Measurements from ENCODE around the gene ATF3. TPM values are rescaled to one million over a fixed set of nuclear protein-coding genes. Genes with fewer than 3 reads are reported as not detected.

The ATF3 gene
- total and polyA plus RNA-seq, 4 experiments from 2014 or later: 0.09 to 3.1 (median 2.7) TPM; not detected in 1

GRCh38 chr1:212586206-212587015, 22.1 kb upstream of the ATF3 start:
- Mint-ChIP-seq H3K9me3 (peaks cover 0 to 2% (median 0%) of the 10 kb centered on the region in 8 donors), H3K27ac (no peak overlapping the region), H3K27me3 (peaks cover 38 to 63% of the 10 kb centered on the region in 2 donors), H3K4me3 (no peak overlapping the region), H3K4me1 (no peaks in the 10 kb centered on the region), H3K36me3 (no peaks in the 10 kb centered on the region)
- Histone ChIP-seq H3K4me3 (ENCODE audit: low read length in 2 of 2) (no peak overlapping the region), H3K9me3 (ENCODE audit: control insufficient read depth in 1 of 2, low read length in 2 of 2) (no peaks in the 10 kb centered on the region), H3K27me3 (ENCODE audit: insufficient read depth, low read length) (peaks cover 11% of the 10 kb centered on the region), H3K36me3 (ENCODE audit: insufficient read depth, low read length) (no peaks in the 10 kb centered on the region), H3K27ac (ENCODE audit: low read depth, low read length) (no peak overlapping the region), H3K4me1 (ENCODE audit: insufficient read depth, low read length) (no peaks in the 10 kb centered on the region)
- ChIA-PET CTCF (ENCODE audit: partially characterized antibody) (no interaction called here), POLR2A (ENCODE audit: partially characterized antibody) (no interaction called here)
- no peak for DNase-seq
- intact Hi-C loops (cut with micrococcal nuclease): no loop called here

GRCh38 chr1:212587016-212587887, 21.3 kb upstream of the ATF3 start:
- H3K27me3 ChIP-seq (ENCODE audit: insufficient read depth, low read length): peaks cover 11% of the 10 kb centered on the region
- intact Hi-C loops (cut with micrococcal nuclease): no loop called here
- no peaks in the 10 kb centered on the region for H3K9me3 ChIP-seq (ENCODE audit: control insufficient read depth in 1 of 2, low read length in 2 of 2)
- no peaks in the 10 kb centered on the region for H3K4me1 ChIP-seq (ENCODE audit: insufficient read depth, low read length)
- Mint-ChIP-seq H3K27me3 (peaks cover 38 to 62% of the 10 kb centered on the region in 2 donors), H3K27ac (no peak overlapping the region), H3K4me3 (no peak overlapping the region), H3K36me3 (no peaks in the 10 kb centered on the region), H3K9me3 (peaks cover 0 to 2% (median 0%) of the 10 kb centered on the region in 8 donors), H3K4me1 (no peaks in the 10 kb centered on the region)
- H3K4me3 ChIP-seq (ENCODE audit: low read length in 2 of 2): no peak overlapping the region
- ChIA-PET CTCF (ENCODE audit: partially characterized antibody) (no interaction called here), POLR2A (ENCODE audit: partially characterized antibody) (no interaction called here)
- DNase-seq: no peak
- H3K36me3 ChIP-seq (ENCODE audit: insufficient read depth, low read length): no peaks in the 10 kb centered on the region
- no peak overlapping the region for H3K27ac ChIP-seq (ENCODE audit: low read depth, low read length)

GRCh38 chr1:212587888-212588510, 20.6 kb upstream of the ATF3 start:
- Histone ChIP-seq H3K27ac (ENCODE audit: low read depth, low read length) (no peak overlapping the region), H3K9me3 (ENCODE audit: control insufficient read depth in 1 of 2, low read length in 2 of 2) (no peaks in the 10 kb centered on the region), H3K4me3 (ENCODE audit: low read length in 2 of 2) (no peak overlapping the region), H3K27me3 (ENCODE audit: insufficient read depth, low read length) (peaks cover 11% of the 10 kb centered on the region), H3K4me1 (ENCODE audit: insufficient read depth, low read length) (no peaks in the 10 kb centered on the region), H3K36me3 (ENCODE audit: insufficient read depth, low read length) (no peaks in the 10 kb centered on the region)
- no peak for DNase-seq
- Mint-ChIP-seq H3K27me3 (peaks cover 34 to 56% of the 10 kb centered on the region in 2 donors), H3K36me3 (no peaks in the 10 kb centered on the region), H3K27ac (no peak overlapping the region), H3K4me3 (no peak overlapping the region), H3K4me1 (no peaks in the 10 kb centered on the region), H3K9me3 (peaks cover 0 to 2% (median 0%) of the 10 kb centered on the region in 8 donors)
- ChIA-PET CTCF (ENCODE audit: partially characterized antibody) (interaction anchor here (1.6 kb wide), 1 partner anchor 8 kb away, joined by 5 read pairs; no protein-coding TSS in a partner anchor), POLR2A (ENCODE audit: partially characterized antibody) (no interaction called here)
- intact Hi-C loops (cut with micrococcal nuclease): no loop called here

GRCh38 chr1:212589446-212589845, 19.1 kb upstream of the ATF3 start:
- Mint-ChIP-seq H3K36me3 (no peaks in the 10 kb centered on the region), H3K27ac (no peak overlapping the region), H3K4me3 (no peak overlapping the region), H3K27me3 (peaks cover 26 to 43% of the 10 kb centered on the region in 2 donors), H3K9me3 (peaks cover 0 to 2% (median 0%) of the 10 kb centered on the region in 8 donors), H3K4me1 (no peaks in the 10 kb centered on the region)
- Histone ChIP-seq H3K4me3 (ENCODE audit: low read length in 2 of 2) (no peak overlapping the region), H3K27ac (ENCODE audit: low read depth, low read length) (no peak overlapping the region), H3K4me1 (ENCODE audit: insufficient read depth, low read length) (no peaks in the 10 kb centered on the region), H3K9me3 (ENCODE audit: control insufficient read depth in 1 of 2, low read length in 2 of 2) (no peaks in the 10 kb centered on the region), H3K36me3 (ENCODE audit: insufficient read depth, low read length) (no peaks in the 10 kb centered on the region), H3K27me3 (ENCODE audit: insufficient read depth, low read length) (peaks cover 11% of the 10 kb centered on the region)
- ChIA-PET CTCF (ENCODE audit: partially characterized antibody) (interaction anchor here (1.6 kb wide), 1 partner anchor 10 kb away, joined by 5 read pairs; no protein-coding TSS in a partner anchor), POLR2A (ENCODE audit: partially characterized antibody) (no interaction called here)
- no peak for DNase-seq
- intact Hi-C loops (cut with micrococcal nuclease): no loop called here

GRCh38 chr1:212591922-212592321, 16.6 kb upstream of the ATF3 start:
- intact Hi-C loops (cut with micrococcal nuclease): no loop called here
- ChIA-PET POLR2A (ENCODE audit: partially characterized antibody) (no interaction called here), CTCF (ENCODE audit: partially characterized antibody) (no interaction called here)
- DNase-seq: no peak
- peaks cover 15 to 24% of the 10 kb centered on the region in 2 donors for H3K27me3 Mint-ChIP-seq
- no peak overlapping the region for H3K4me3 Mint-ChIP-seq
- H3K9me3 ChIP-seq (ENCODE audit: control insufficient read depth in 1 of 2, low read length in 2 of 2): no peaks in the 10 kb centered on the region
- peaks cover 11% of the 10 kb centered on the region for H3K27me3 ChIP-seq (ENCODE audit: insufficient read depth, low read length)
- H3K4me1 Mint-ChIP-seq: peaks cover 9 to 18% (median 13%) of the 10 kb centered on the region in 4 donors
- H3K4me1 ChIP-seq (ENCODE audit: insufficient read depth, low read length): peaks cover 18% of the 10 kb centered on the region
- H3K36me3 Mint-ChIP-seq: no peaks in the 10 kb centered on the region
- no peak overlapping the region for H3K4me3 ChIP-seq (ENCODE audit: low read length in 2 of 2)
- H3K9me3 Mint-ChIP-seq: peaks cover 0 to 2% (median 0%) of the 10 kb centered on the region in 8 donors
- H3K27ac ChIP-seq (ENCODE audit: low read depth, low read length): no peak overlapping the region
- H3K27ac Mint-ChIP-seq: no peak overlapping the region
- H3K36me3 ChIP-seq (ENCODE audit: insufficient read depth, low read length): no peaks in the 10 kb centered on the region

GRCh38 chr1:212593821-212594251, 14.7 kb upstream of the ATF3 start:
- CTCF ChIA-PET (ENCODE audit: partially characterized antibody): interaction anchor here (1.5 kb wide), 2 partner anchors 14 to 56 kb away, joined by 3 read pairs; partner anchors contain the start of gene ATF3
- POLR2A ChIA-PET (ENCODE audit: partially characterized antibody): no interaction called here

More at GRCh38 chr1:212593821-212594251, 14.7 kb upstream of the ATF3 start:
- Histone ChIP-seq H3K36me3 (ENCODE audit: insufficient read depth, low read length) (no peaks in the 10 kb centered on the region), H3K4me3 (ENCODE audit: low read length in 2 of 2) (no peak overlapping the region), H3K27me3 (ENCODE audit: insufficient read depth, low read length) (peaks cover 6% of the 10 kb centered on the region), H3K27ac (ENCODE audit: low read depth, low read length) (no peak overlapping the region), H3K9me3 (ENCODE audit: control insufficient read depth in 1 of 2, low read length in 2 of 2) (no peaks in the 10 kb centered on the region), H3K4me1 (ENCODE audit: insufficient read depth, low read length) (peaks cover 19% of the 10 kb centered on the region)
- H3K9me3 Mint-ChIP-seq: peaks cover 0 to 2% (median 0%) of the 10 kb centered on the region in 8 donors
- peaks cover 10 to 17% of the 10 kb centered on the region in 2 donors for H3K27me3 Mint-ChIP-seq
- H3K36me3 Mint-ChIP-seq: no peaks in the 10 kb centered on the region
- peaks cover 9 to 18% (median 13%) of the 10 kb centered on the region in 4 donors for H3K4me1 Mint-ChIP-seq
- no peak overlapping the region for H3K4me3 Mint-ChIP-seq
- DNase-seq: no peak
- intact Hi-C loops (cut with micrococcal nuclease): no loop called here
- no peak overlapping the region for H3K27ac Mint-ChIP-seq

Data from CD4-positive, alpha-beta memory T cell (primary cell).